RWPE1 (cell line): Measurements from ENCODE around the gene APOA5.

ENCODE experiments used
- CTCF ChIA-PET: fragments of 350-600 bp; sonication (Branson Sonifier 250); formaldehyde crosslinking; extraction: SDS; loops from one replicate; lab custom pipeline; 2021; lab: Yijun Ruan, JAX
- POLR2A ChIA-PET: fragments of 400-600 bp; formaldehyde crosslinking; extraction: SDS; loops from one replicate; lab custom pipeline; 2020; ENCODE audit warnings: antibody characterized with exemption; ENCODE audit not compliant: low non-redundant PET; lab: Yijun Ruan, JAX
- DNase-seq: peaks from one replicate; pipeline ENCODE4 v3.0.0; 2012; ENCODE audit warnings: low spot score
- H3K27ac ChIP-seq: fragments of 450-650 bp; 2 replicates; pipeline ENCODE4 v1.5.1; 2017
- TF ChIP-seq, protein P1 (sequence below): fragments of 450-650 bp; conservative IDR thresholded peaks from 2 replicates; pipeline ENCODE4 v1.5.1; 2017; ENCODE audit warnings: low read depth, mild to moderate bottlenecking

APOA5 gene

DNA sequence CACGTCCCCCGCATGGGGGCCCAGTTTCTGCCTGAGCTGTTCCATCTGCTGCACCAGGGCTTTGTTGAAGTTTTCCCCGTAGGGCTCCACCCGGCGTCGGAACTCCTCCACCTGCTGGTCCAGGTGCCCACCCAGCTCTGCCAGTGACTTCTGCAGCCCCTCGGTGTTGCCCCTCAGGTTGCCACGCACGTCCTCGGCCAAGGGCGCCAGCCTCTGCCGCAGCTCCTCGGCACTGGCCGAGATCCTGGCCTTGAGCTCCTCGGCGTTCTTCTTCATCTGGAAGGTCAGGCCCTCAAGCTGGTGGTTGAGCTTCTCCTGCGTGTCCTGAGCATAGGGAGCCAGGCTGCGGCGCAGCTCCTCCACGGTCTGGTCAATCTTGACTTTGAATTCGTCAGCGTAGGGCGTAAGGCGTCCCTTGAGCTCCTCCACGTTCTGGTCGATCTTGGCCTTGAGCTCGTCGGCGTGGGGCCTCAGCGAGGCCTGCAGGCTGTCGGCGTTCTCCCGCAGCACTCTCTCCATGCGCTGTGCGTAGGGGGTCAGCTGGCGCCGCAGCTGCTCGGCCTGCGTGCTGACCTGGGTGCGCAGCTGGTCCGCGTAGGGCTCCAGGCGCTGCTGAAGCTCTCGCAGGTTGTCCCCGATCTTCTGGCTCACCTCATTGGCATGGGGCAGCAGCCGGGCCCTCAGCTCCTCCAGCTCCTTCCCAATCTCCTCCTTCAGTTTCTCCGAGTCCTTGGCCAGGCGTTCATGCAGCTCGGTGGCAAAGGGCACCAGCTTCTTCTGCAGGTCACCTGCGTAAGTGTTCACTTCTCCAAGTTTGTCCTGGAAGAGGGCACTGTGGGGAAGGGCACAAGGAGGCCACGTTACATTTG lies 29.6 kb upstream of the APOA5 start:
- no peak overlapping the region for H3K27ac ChIP-seq
- ChIA-PET CTCF (interaction anchor here (0.6 to 1.4 kb wide), 2 partner anchors 14 to 186 kb away, joined by 4 to 6 read pairs; no protein-coding TSS in a partner anchor), POLR2A (no interaction called here)
- TF ChIP-seq, protein P1, sequence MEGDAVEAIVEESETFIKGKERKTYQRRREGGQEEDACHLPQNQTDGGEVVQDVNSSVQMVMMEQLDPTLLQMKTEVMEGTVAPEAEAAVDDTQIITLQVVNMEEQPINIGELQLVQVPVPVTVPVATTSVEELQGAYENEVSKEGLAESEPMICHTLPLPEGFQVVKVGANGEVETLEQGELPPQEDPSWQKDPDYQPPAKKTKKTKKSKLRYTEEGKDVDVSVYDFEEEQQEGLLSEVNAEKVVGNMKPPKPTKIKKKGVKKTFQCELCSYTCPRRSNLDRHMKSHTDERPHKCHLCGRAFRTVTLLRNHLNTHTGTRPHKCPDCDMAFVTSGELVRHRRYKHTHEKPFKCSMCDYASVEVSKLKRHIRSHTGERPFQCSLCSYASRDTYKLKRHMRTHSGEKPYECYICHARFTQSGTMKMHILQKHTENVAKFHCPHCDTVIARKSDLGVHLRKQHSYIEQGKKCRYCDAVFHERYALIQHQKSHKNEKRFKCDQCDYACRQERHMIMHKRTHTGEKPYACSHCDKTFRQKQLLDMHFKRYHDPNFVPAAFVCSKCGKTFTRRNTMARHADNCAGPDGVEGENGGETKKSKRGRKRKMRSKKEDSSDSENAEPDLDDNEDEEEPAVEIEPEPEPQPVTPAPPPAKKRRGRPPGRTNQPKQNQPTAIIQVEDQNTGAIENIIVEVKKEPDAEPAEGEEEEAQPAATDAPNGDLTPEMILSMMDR = no peak
- DNase-seq = no peak

DNA sequence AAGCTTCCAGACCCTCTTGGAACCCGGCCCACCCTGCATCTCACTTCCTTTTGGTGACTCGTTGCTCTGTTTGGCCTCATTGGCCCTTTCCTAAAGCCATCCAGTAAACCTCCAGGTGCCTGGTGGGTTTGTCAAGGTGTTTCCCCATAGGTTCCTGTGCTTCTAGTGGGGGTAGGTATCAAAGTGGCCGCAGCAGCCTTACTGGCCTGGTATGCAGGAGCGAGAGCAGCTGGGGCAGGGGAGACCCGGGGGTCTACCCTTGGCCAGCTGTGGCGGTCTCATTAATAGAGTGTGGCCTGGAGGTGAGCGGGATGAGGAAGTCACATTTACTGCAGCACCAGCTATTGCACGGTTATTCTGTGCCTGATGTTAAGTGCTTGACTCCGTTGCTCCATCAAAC lies 27.4 kb upstream of the APOA5 start:
- TF ChIP-seq, protein P1 = no peak
- ChIA-PET CTCF (no interaction called here), POLR2A (no interaction called here)
- H3K27ac ChIP-seq = no peak overlapping the region
- DNase-seq = no peak

DNA sequence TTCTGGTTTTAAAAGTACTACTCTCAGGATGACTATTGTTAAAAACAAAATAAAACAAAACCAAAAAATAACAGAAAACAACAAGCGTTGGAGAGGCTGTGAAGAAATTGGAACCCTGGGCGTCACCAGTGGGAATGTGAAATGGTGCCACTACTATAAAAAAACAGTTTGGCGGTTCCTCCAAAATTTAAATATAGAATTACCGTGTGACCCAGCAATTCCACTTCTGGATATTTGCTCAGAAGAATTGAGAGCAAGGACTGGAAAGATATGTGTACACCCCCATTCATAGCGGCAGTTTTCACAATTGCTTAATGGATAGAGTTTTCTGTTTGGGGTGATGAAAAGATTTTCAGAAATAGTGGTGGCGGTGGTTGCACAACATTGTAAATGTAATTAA lies 22.8 kb upstream of the APOA5 start:
- TF ChIP-seq, protein P1 = no peak
- CTCF ChIA-PET = no interaction called here
- POLR2A ChIA-PET = no interaction called here

DNA sequence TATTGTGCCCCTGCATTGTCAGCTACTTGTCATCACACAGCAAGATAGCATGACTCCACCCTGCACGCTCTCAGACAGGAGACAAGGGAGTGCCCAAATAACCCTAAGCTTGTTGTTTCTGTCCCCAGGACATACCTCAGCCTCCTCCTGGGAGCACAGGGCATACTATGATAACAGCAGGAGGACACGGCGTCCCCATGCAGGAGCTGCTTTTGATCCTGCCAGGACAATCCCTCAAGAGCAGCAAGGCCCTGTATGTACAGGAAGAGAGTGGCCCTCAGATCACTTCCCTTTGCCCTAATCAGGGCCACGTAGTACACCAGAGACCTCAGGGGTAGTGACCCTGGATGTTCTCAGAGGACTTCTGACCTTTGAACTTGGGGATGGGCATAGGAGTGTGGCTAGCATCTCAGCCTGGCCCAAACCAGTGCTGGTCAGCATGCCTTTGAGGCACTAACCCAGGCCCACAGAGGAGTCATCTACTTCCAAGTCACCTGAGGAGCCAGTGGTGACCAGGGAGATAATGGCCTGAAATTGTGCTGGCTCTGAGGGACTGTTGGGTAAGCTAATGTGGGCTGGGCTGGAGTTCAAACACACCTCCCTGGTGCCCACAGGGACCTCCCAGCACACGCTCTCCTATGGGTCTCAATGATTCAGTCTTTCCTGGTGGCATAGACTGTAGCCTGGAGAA lies 22.2 kb upstream of the APOA5 start:
- TF ChIP-seq, protein P1 = no peak
- no peak overlapping the region for H3K27ac ChIP-seq
- ChIA-PET CTCF (no interaction called here), POLR2A (no interaction called here)
- DNase-seq = no peak

More for the DNA sequence above, 22.8 kb upstream of the APOA5 start:
- H3K27ac ChIP-seq = no peak overlapping the region
- DNase-seq = no peak

DNA sequence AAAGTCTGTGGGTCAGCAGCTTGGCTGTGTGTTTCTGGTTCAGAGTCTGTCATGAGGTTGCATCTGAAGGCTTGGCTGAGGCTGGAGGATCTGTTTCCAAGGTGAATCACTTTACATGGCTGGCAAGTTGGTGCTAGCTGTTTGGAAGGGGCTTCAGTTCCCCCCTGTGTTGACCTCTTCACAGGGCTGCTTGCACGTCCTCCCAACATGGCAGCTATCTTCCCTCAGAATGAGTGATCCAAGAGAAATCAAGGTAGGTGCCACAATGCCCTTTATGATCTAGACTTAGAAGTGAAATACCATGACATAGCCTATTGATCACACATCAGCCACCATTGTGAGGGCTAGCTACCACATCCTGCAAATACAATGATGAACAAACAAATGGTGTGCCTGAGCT lies 21.5 kb upstream of the APOA5 start:
- POLR2A ChIA-PET = no interaction called here
- CTCF ChIA-PET = interaction anchor here (0.9 kb wide), 1 partner anchor 13 kb away, joined by 3 read pairs; no protein-coding TSS in a partner anchor
- TF ChIP-seq, protein P1 = no peak
- no peak overlapping the region for H3K27ac ChIP-seq
- no peak for DNase-seq

DNA sequence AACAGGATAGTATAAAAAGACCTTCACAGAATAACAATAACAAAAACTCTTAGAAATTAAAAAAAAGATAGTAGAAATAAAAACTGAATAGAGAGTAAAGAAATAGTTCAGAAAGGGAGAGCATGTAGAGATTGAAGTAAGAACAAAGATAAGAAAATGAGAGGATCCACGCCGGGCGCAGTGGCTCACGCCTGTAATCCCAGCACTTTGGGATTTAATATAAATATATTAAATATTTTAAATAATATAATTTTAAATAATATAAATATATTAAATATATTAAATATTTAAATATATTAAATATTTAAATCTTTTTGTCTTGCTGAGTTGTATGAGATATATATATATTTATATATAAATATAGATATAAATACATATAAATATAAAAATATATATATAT lies 20.4 kb upstream of the APOA5 start:
- no peak overlapping the region for H3K27ac ChIP-seq
- no peak for DNase-seq
- CTCF ChIA-PET = no interaction called here
- POLR2A ChIA-PET = no interaction called here
- TF ChIP-seq, protein P1 = no peak
